Endothelial cell of hepatic sinusoid (primary cell): ENCODE data around the gene FANCG.

Source experiments
- in situ Hi-C: cut with HindIII; loops from 2 replicates; pipeline ENCODE4 v1.10.0; 2017; ENCODE audit warnings: low sequenced_read_pairs

Gene FANCG

GRCh38 chr9:35103660-35104191 is 24.0 kb upstream of the FANCG start:
- in situ Hi-C loops, result no loop called here

- in situ Hi-C loops, result no loop called here
Observed at GRCh38 chr9:35102769-35103659, 23.3 kb upstream of the FANCG start, which contains the start of gene STOML2. Gene STOML2 (minus strand): TSS chr9:35103131. CDS start chr9:35103094, 37 bp downstream.

- in situ Hi-C loops, result no loop called here
Observed at GRCh38 chr9:35102465-35102768, 22.7 kb upstream of the FANCG start.

- in situ Hi-C loops, result no loop called here
Observed at GRCh38 chr9:35097573-35097972, 17.8 kb upstream of the FANCG start.

- in situ Hi-C loops, result no loop called here
Observed at GRCh38 chr9:35096035-35096849, 16.5 kb upstream of the FANCG start, which contains the start of gene PIGO. Gene PIGO (minus strand): TSS chr9:35096591. CDS start chr9:35095565, 1,026 bp downstream.

GRCh38 chr9:35091536-35091935 is 11.8 kb upstream of the FANCG start:
- in situ Hi-C loops, result loop anchor here (5.0 kb wide), 1 partner anchor 49 kb away; a partner anchor contains a TSS

GRCh38 chr9:35089434-35089833 is 9.7 kb upstream of the FANCG start:
- in situ Hi-C loops, result no loop called here

GRCh38 chr9:35085078-35085477 is 5.3 kb upstream of the FANCG start:
- in situ Hi-C loops, result no loop called here

- in situ Hi-C loops, result no loop called here
Observed at GRCh38 chr9:35079041-35079425, 709 bp downstream of the FANCG start.

- in situ Hi-C loops, result no loop called here
Observed at GRCh38 chr9:35078066-35078465, 1.7 kb downstream of the FANCG start.

- in situ Hi-C loops, result no loop called here
Observed at GRCh38 chr9:35076848-35077247, 2.9 kb downstream of the FANCG start.

GRCh38 chr9:35075358-35075757 is 4.4 kb downstream of the FANCG start:
- in situ Hi-C loops, result no loop called here

- in situ Hi-C loops, result no loop called here
Observed at GRCh38 chr9:35074791-35075190, 5.0 kb downstream of the FANCG start.

- in situ Hi-C loops, result no loop called here
Observed at GRCh38 chr9:35074141-35074540, 5.6 kb downstream of the FANCG start.

GRCh38 chr9:35073279-35073612 is 6.5 kb downstream of the FANCG start:
- in situ Hi-C loops, result no loop called here

GRCh38 chr9:35072461-35073278 is 7.1 kb downstream of the FANCG start, which contains the start of gene VCP:
Gene VCP (minus strand): TSS chr9:35072625. CDS start chr9:35072353, 272 bp downstream.
- in situ Hi-C loops, result no loop called here

GRCh38 chr9:35071814-35072460 is 7.8 kb downstream of the FANCG start:
- in situ Hi-C loops, result no loop called here

GRCh38 chr9:35070823-35071813 is 8.6 kb downstream of the FANCG start:
- in situ Hi-C loops, result no loop called here

- in situ Hi-C loops, result no loop called here
Observed at GRCh38 chr9:35069020-35069419, 10.7 kb downstream of the FANCG start.
